ENCODE data around the gene GAB1.

DNA sequence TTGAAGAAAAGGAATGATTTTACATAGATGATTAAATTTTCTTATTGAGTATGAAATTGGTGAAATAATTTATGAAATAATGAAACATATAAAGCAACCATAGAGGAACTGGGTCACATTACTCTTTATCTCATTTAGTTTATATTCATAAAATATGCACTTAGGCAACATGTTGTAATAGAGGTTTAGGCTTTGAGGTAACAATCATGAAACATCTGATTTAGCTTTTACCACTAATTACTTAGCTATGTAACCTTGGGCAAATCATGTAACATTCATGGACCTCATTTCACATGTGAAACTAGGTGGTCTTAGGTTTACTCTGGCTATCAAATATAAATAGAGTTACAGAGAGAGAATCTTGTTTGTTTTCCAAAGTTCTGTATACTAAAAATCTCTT, 122.3 kb downstream of the GAB1 start:
- TF ChIP-seq CTCF (IDR thresholded peaks at IDR 0.05) (no peak), POLR2A (IDR thresholded peaks at IDR 0.05) (no peak), POLR2AphosphoS5 (IDR thresholded peaks at IDR 0.05) (no peak)
